ENCODE results near the gene LRRC71. TPM values are rescaled to one million over a fixed set of nuclear protein-coding genes. Genes with fewer than 3 reads are reported as not detected.

The LRRC71 gene
- total RNA-seq, 1 donor from 2014 or later, result not detected

- Mint-ChIP-seq H3K4me3 (peak overlapping the region; percentile 20), H3K36me3 (ENCODE audit: low read depth) (no peaks in the 10 kb centered on the region), H3K9me3 (no peaks in the 10 kb centered on the region), H3K4me1 (peaks cover 47% of the 10 kb centered on the region), H3K27me3 (ENCODE audit: low read depth) (peaks cover 52% of the 10 kb centered on the region), H3K27ac (ENCODE audit: unreplicated experiment) (no peak overlapping the region)
- DNase-seq (ENCODE audit: low read depth, low spot score), result no peak
- no peak for TF ChIP-seq CTCF (conservative IDR thresholded peaks at IDR 0.05)
These were observed 24.5 kb upstream of the LRRC71 start for GRCh38 chr1:156895927-156896326.

GRCh38 chr1:156896490-156897033 lies 23.9 kb upstream of the LRRC71 start:
- H3K4me1 Mint-ChIP-seq, result peaks cover 47% of the 10 kb centered on the region
- peaks cover 45% of the 10 kb centered on the region for H3K27me3 Mint-ChIP-seq (ENCODE audit: low read depth)
- H3K4me3 Mint-ChIP-seq, result peak overlapping the region; percentile 38
- no peaks in the 10 kb centered on the region for H3K36me3 Mint-ChIP-seq (ENCODE audit: low read depth)
- no peaks in the 10 kb centered on the region for H3K9me3 Mint-ChIP-seq
- H3K27ac Mint-ChIP-seq (ENCODE audit: unreplicated experiment), result peak overlapping the region; percentile 27
- TF ChIP-seq CTCF (conservative IDR thresholded peaks at IDR 0.05), result no peak
- DNase-seq (ENCODE audit: low read depth, low spot score), result no peak

GRCh38 chr1:156897078-156897825 lies 23.2 kb upstream of the LRRC71 start:
- TF ChIP-seq CTCF (conservative IDR thresholded peaks at IDR 0.05), result no peak
- Mint-ChIP-seq H3K4me1 (peaks cover 43% of the 10 kb centered on the region), H3K36me3 (ENCODE audit: low read depth) (no peaks in the 10 kb centered on the region), H3K9me3 (no peaks in the 10 kb centered on the region), H3K4me3 (peak overlapping the region; percentile 38), H3K27me3 (ENCODE audit: low read depth) (peaks cover 38% of the 10 kb centered on the region), H3K27ac (ENCODE audit: unreplicated experiment) (no peak overlapping the region)
- no peak for DNase-seq (ENCODE audit: low read depth, low spot score)

- peaks cover 40% of the 10 kb centered on the region for H3K4me1 Mint-ChIP-seq
- H3K27ac Mint-ChIP-seq (ENCODE audit: unreplicated experiment), result peak overlapping the region; percentile 41
- peaks cover 29% of the 10 kb centered on the region for H3K27me3 Mint-ChIP-seq (ENCODE audit: low read depth)
- H3K4me3 Mint-ChIP-seq, result no peak overlapping the region
- DNase-seq (ENCODE audit: low read depth, low spot score), result no peak
- no peak for TF ChIP-seq CTCF (conservative IDR thresholded peaks at IDR 0.05)
- H3K9me3 Mint-ChIP-seq, result no peaks in the 10 kb centered on the region
- H3K36me3 Mint-ChIP-seq (ENCODE audit: low read depth), result no peaks in the 10 kb centered on the region
These were observed 22.3 kb upstream of the LRRC71 start for GRCh38 chr1:156898161-156898566.

GRCh38 chr1:156898971-156899664 lies 21.3 kb upstream of the LRRC71 start:
- H3K27me3 Mint-ChIP-seq (ENCODE audit: low read depth), result peaks cover 23% of the 10 kb centered on the region
- no peak for TF ChIP-seq CTCF (conservative IDR thresholded peaks at IDR 0.05)
- no peaks in the 10 kb centered on the region for H3K9me3 Mint-ChIP-seq
- no peak for DNase-seq (ENCODE audit: low read depth, low spot score)
- H3K4me3 Mint-ChIP-seq, result no peak overlapping the region
- peaks cover 42% of the 10 kb centered on the region for H3K4me1 Mint-ChIP-seq
- no peaks in the 10 kb centered on the region for H3K36me3 Mint-ChIP-seq (ENCODE audit: low read depth)
- H3K27ac Mint-ChIP-seq (ENCODE audit: unreplicated experiment), result peak overlapping the region; percentile 3

All from neural crest cell (in vitro differentiated cells).